ENCODE measurements around the gene TMEM126B.

GRCh38 chr11:85685125-85685819, 56.9 kb downstream of the TMEM126B start:
- TF ChIP-seq, protein P1, sequence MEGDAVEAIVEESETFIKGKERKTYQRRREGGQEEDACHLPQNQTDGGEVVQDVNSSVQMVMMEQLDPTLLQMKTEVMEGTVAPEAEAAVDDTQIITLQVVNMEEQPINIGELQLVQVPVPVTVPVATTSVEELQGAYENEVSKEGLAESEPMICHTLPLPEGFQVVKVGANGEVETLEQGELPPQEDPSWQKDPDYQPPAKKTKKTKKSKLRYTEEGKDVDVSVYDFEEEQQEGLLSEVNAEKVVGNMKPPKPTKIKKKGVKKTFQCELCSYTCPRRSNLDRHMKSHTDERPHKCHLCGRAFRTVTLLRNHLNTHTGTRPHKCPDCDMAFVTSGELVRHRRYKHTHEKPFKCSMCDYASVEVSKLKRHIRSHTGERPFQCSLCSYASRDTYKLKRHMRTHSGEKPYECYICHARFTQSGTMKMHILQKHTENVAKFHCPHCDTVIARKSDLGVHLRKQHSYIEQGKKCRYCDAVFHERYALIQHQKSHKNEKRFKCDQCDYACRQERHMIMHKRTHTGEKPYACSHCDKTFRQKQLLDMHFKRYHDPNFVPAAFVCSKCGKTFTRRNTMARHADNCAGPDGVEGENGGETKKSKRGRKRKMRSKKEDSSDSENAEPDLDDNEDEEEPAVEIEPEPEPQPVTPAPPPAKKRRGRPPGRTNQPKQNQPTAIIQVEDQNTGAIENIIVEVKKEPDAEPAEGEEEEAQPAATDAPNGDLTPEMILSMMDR (IDR thresholded peaks at IDR 0.05), result no peak
- no peak for TF ChIP-seq EZH2 (IDR thresholded peaks at IDR 0.05; ENCODE audit: borderline replicate concordance, insufficient read depth, low read depth, low read length, poor library complexity, severe bottlenecking)

Data from B cell (primary cell).